Measurements from ENCODE around the gene AP1G2.
A peak's percentile ranks its signal among the peaks of the same experiment; 100 is the strongest.
"Not testable (repeated sequence)": the region's sequence is repeated elsewhere in the genome, so short reads cannot be mapped to it uniquely, and the experiment has no call there.

AP1G2 gene

DNA sequence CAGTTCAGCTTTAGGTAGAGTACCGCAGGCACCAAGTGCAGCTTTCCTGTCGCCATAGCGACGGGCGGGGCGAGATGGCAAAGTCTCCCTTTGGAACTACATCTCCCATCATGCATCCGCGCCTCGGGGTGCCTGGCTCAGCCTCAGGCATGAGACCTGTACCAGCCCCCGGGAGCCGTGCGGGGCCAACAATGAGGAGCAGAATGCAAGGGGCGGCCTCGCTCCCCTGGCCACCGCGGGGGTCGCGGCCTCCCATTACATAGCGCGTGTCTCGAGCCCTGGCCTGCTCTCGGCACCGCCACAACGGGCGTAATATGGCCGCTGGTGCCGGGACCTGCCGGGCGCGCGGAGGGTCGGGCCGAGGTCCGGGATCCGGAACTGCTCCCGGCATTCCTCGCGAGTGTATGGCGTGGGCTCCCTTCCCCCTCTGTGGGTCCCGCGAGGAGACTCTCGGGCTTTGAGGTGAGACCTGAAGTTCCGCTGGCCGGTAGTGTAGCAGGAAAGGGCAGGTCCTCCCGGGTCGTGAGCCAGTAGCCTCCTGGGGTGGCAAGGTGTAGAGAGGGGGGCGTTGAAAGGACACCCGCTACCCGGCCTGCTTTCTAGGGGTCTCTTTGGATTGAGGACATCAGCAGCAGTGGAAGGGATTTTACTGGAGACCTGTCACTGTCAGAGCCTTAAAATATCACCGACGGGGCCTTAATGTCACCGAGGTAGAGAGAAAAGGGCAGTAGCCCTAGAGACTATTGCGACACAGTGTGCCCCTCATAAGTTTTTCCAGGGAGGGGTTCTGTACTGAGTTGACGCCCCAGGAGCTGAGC is 11.5 kb downstream of the AP1G2 start, which contains the start of gene THTPA:
Gene THTPA (plus strand): TSS at position 390 of the 818 bp plus-strand sequence. CDS start 487 bp downstream, outside the sequence.
- DNase-seq = peak; percentile 95

DNA sequence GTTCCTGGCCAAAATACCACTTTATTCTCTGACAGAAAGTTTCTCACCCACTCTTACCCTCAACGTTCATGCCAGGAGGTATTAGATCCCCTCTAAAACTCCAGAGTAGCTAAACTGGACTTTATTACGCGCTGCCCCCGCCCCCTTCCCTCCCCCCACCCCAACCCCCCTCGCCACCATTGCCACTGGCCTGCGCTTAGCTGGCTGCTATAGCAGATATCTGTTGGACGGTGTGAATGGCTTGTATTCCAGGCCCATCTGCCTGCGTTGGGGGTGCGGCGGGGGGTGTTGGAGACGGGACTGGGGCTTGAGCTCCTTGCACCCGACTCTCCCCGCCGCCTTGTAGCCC is 12.1 kb downstream of the AP1G2 start:
- DNase-seq = no peak

GRCh38 chr14:23551266-23552028 is 16.1 kb downstream of the AP1G2 start, which contains the start of gene ZFHX2:
Gene ZFHX2, minus strand, starts transcription at chr14:23551765. Its CDS starts 16,440 bp downstream, at chr14:23535325.
- DNase-seq = peak; percentile 84

DNA sequence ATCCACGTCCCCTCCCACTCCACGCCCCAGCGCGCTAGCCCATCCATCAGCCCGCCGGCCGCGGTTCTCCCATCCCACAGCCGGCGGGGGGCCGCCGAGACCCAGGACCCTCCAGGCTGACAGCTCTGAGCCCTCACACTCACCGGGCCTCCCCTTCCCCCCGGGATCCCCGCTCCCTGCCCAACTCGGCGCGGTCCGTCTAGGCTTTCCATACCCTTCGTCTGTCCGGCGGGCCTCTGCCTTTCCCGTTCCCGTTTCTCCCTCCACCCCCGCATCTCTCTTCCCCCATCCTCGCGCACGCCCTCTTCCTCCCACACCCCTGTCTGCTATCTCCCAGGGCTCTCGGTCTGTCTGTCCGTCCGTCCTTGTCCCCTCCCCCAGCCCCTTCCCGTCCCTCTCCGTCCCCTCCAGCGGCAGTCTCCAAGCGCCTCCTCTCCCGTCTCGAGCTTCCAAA is 16.8 kb downstream of the AP1G2 start:
- peak; percentile 46 for DNase-seq

DNA sequence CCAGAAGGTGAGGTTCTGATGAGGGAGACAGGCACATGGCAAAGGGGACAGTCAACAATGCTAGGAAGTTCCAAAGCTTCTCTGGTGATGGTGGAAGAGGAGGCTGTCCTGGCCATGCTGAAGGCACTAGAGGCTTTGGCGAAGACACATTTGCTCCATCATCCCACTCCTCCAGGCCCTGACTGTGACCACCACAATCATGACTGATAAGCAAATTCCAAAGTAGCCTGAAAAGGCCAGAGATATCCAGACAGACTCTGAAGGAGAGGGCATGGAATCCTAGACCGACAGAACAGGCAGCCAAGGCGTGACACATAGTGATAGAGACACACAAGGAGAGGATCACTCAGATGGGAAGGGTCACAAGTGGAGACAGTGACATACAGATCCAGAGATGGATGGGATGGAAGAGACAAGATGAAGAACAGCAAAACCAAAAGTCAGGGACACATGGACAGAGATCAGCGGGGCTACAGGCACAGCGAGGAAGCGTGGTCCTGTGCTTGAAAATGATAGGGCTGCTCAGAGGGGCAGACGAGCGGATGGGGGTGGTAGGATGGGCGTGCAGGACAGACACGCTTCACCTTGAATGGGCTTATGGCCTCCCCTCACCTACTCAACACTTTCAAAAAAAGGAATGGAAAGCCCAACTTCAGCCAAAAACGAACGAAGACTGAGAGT is 17.3 kb downstream of the AP1G2 start:
- DNase-seq = no peak

- DNase-seq = no peak
Measured at GRCh38 chr14:23548351-23549318, 19.0 kb downstream of the AP1G2 start.

- no peak for DNase-seq
Measured at GRCh38 chr14:23547924-23548323, 19.7 kb downstream of the AP1G2 start.

DNA sequence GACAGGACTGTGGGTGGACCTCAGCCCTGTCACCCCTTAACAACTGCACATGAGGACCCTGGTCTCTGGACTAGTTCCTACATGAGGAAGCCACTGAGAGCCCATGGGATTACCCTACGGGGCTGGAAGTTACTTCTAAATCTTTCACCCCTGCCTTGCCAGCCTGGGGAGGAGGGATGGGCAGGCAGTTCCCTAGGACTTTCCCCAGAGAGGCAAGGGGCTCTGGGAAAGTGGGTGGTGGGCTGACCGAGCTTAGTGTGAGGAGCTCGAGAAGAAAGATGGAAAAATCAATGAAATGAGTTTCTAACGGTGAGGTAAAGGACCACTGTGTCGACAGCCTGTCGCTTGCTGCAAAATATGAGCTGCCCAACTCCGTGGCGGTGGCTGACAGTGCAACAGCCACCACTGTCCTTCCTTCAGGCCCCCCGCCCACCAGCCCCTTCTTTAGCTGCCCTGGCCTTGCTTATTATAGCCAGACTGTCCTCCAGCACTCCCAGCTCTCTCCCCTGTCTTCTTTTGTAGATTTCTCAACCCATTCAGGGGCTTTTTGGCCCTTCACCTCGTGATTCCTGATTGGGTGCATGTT is 21.0 kb downstream of the AP1G2 start:
- no peak for DNase-seq

DNA sequence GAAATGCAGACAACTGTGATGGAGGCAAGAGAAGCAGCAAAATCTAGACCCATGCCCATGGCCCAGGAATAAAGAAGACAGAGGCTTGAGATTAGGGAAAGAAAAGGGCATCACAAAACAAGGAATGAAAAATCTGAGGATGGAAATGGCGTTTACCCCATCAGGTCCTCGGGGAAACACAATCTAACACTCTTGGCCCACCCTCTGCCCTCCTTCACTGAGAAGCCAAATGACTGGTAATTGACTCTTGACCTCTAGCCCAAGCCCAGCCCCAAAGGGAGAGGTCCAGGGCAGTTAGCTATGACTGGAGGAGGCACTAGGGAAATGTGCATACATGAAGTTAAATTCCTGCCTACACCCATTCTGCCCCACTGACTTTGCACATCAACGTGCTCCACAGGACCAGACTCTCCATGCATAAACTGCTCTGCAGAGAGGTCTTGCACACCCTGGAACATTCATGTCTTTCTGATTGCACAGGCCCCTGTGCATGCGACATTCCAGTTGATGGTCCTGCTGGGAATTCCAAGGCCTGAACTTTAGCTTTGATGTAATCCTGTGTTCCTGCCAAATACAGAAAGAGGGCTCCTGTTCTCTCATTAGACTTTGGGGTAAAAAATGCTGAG is 21.7 kb downstream of the AP1G2 start:
- DNase-seq = no peak

DNA sequence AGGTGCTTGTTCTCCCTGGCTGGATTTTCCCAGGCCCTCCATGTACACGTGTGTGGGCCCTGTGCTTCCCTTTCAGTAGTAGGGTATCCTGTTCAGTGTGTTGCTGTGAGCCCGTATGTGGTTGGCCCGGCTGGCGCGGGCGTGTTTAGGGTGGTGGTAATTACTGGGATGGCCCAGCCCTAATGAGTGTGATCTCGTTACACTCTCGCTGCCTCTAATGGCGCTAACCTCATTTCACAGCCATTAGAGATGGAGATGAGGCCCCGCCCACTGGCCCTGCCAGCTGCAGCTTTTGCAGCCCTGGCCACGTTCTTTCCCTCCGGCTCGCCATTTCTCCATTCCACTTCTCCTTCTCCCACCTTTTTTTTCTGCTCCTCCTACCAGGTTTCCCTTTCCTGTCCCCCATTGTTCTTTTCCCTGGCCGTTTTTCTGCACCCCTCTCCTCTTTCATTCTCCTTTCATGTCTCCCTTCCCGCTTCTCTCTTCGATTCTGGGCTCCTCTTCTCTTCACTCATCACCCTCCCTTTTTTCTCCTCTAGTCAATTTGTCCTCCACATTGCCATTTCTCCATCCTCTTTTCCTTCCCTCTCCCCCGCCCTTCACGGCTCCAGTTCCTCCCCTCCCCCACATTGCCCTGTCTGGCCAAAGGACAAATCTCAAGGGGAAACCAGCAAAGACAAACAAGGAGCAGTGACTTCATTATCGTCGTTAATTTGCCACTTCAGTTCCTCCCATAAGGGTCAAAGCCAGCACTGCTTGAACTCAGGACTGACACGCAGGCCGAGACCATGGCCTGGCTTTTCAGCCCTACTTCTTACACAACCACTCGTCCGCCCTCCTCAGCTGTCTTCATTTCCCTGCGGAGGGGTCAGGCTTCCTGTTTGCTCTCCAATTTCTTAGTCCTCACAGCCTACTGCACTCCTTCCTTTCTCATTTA is 22.8 kb downstream of the AP1G2 start:
- DNase-seq = no peak

- DNase-seq = no peak
Measured at GRCh38 chr14:23543403-23543802, 24.2 kb downstream of the AP1G2 start.

GRCh38 chr14:23542261-23542660 is 25.3 kb downstream of the AP1G2 start:
- no peak for DNase-seq

DNA sequence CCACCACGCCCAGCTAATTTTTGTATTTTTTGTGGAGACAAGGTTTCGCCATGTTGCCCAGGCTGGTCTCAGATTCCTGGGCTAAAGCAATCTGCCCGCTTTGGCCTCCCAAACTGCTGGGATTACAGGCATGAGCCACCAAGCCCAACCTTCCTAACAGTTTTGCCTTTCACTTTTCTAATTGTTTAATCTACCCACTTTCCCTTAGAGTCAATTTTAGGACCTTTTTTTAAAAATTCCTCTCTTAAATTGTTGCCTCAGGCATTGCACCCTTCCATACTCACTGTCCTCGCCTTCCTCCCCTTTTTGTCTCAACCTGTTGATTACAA is 27.5 kb downstream of the AP1G2 start:
- DNase-seq = no peak

GRCh38 chr14:23539248-23540140 is 28.1 kb downstream of the AP1G2 start:
- DNase-seq = no peak

- DNase-seq = peak; percentile 46
Measured at GRCh38 chr14:23538785-23539184, 28.8 kb downstream of the AP1G2 start.

DNA sequence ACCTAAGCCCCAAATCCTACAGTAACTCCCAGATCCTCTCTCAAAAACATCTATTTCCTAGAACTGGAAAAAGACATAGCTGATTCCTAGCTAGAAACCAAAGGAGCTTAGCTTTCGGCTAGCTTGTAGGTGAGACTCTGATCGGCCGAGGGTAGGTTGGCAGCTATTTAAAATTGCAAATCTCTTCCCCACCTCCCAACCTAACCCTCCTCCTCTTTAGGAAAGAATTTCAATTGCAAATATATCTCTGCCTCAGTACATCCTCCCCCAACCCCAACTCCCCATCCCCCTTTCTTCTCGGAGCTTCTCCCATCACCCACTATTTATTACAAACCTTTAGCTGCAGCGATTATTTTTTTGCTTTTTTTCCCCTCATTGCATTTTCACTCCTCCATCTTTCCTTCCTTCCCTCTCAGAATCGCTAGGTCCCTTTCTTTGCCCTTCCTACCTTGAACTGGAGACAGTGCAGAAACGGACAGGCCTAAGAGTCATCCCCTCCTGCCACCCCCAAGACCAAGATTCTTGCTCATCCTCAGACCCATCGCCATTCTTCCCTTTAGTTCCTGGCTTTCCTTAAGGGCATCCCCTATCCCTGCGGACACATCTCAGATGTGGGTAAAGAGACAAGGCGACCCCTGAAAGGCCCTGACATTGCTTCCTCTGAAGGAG is 29.4 kb downstream of the AP1G2 start:
- no peak for DNase-seq

GRCh38 chr14:23537351-23538049 is 30.1 kb downstream of the AP1G2 start:
- DNase-seq = no peak

DNA sequence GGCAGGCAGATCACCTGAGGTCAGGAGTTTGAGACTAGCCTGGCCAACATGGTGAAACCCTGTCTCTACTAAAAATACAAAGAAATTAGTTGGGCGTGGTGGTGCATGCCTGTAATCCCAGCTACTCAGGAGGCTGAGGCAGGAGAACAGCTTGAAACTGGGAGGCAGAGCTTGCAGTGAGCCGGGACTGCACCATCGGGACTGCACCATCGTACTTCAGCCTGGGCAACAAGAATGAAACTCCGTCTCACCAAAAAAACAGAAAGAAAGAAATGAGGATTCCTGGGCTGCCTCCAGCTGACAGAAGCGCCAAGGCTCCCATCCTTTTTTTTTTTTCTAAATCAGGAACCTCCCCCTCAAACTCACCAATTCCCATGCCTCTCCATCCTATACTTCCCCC is 30.7 kb downstream of the AP1G2 start:
- not testable (repeated sequence) for DNase-seq

Data from right hindlimb (tissue), 1 donor.